K562 (cell line): ENCODE measurements around the gene RASGRP1. TPM values are rescaled to one million over a fixed set of nuclear protein-coding genes. Genes with fewer than 3 reads are reported as not detected.

ENCODE experiments used
- ATAC-seq: fragments of 200-7000 bp; cut with Tn5 transposase; 3 replicates; pipeline ENCODE4 v1.9.1; 2020; ENCODE audit warnings: moderate library complexity
- BruUV-seq: library from RNA; stranded (reverse); fragments of 400-500 nt; replicated peaks from 2 replicates; lab custom pipeline; 2021; lab: Mats Ljungman, UMichigan
- CTCF ChIA-PET: fragments of 300-600 bp; formaldehyde crosslinking; extraction: SDS; loops from one replicate; lab custom pipeline; 2021; ENCODE audit warnings: low intra/inter-chr PET ratio; lab: Yijun Ruan, JAX
- POLR2A ChIA-PET: fragments of 300-600, 350-650 bp; sonication (Branson Sonifier 250); formaldehyde crosslinking; extraction: SDS; loops from one replicate; lab custom pipeline; 2021; ENCODE audit warnings: antibody characterized with exemption, inconsistent platforms; lab: Yijun Ruan, JAX
- DNase-seq, 4 experiments: peaks; one replicate each; pipeline versions ENCODE4 v3.0.0 to v3.0.0-alpha.2; 2011 to 2018; ENCODE audit warnings: low spot score in 3 of 4, mixed read lengths in 3 of 4; ENCODE audit errors: extremely low read depth in 1 of 4
- FAIRE-seq: peaks from 2 replicates; lab custom pipeline; 2011; peaks lifted over from hg19 to GRCh38; lab: Jason Lieb, UNC
- H2AFZ ChIP-seq: 2 replicates; pipeline ENCODE4 v1.6.0; 2011; ENCODE audit warnings: low read depth, low read length, control low read depth, inconsistent platforms
- H3K27ac ChIP-seq: fragments of 200-600 bp; 3 replicates; pipeline ENCODE4 v1.8.0; 2011; ENCODE audit warnings: low read depth, mild to moderate bottlenecking, control low read depth, inconsistent platforms, low read length, moderate library complexity, mixed read lengths; ENCODE audit errors: extremely low read depth
- H3K27me3 ChIP-seq, 2 experiments: fragments of 300-600 bp in 1 of 2; 2 replicates in 1 of 2; 3 replicates in 1 of 2; pipeline versions ENCODE4 v1.6.0 to v1.8.0; 2011; ENCODE audit warnings: inconsistent platforms in 2 of 2, low read length in 2 of 2, mild to moderate bottlenecking in 1 of 2, mixed read lengths in 1 of 2, moderate library complexity in 1 of 2; ENCODE audit not compliant: control insufficient read depth in 2 of 2, insufficient read depth in 2 of 2
- H3K36me3 ChIP-seq: fragments of 300-600 bp; 3 replicates; pipeline ENCODE4 v1.8.0; 2011; ENCODE audit warnings: mild to moderate bottlenecking, low read length, inconsistent platforms; ENCODE audit not compliant: control insufficient read depth, insufficient read depth
- H3K4me1 ChIP-seq, 2 experiments: fragments of 200-600 bp in 1 of 2; replicated peaks in 1 of 2; 2 replicates in 1 of 2; 3 replicates in 1 of 2; pipeline versions ENCODE4 v1.5.1 to v1.8.0; 2011; ENCODE audit warnings: inconsistent platforms in 2 of 2, low read length in 2 of 2, mild to moderate bottlenecking in 1 of 2, mixed read lengths in 1 of 2, moderate library complexity in 1 of 2; ENCODE audit not compliant: control insufficient read depth in 2 of 2, insufficient read depth in 2 of 2
- H3K4me2 ChIP-seq: 2 replicates; pipeline ENCODE4 v1.6.1; 2011; ENCODE audit warnings: low read length, control low read depth, inconsistent platforms, mixed read lengths; ENCODE audit not compliant: insufficient read depth
- H3K4me3 ChIP-seq: fragments of 200-600 bp; sonication (generic), shearing (Covaris generic); 2 replicates; pipeline ENCODE4 v1.5.1; 2016; ENCODE audit warnings: control low read depth, inconsistent platforms
- H3K79me2 ChIP-seq: fragments of 200-600 bp; 3 replicates; pipeline ENCODE4 v1.8.0; 2011; ENCODE audit warnings: low read length, inconsistent platforms; ENCODE audit not compliant: control insufficient read depth, insufficient read depth
- H3K9ac ChIP-seq, 2 experiments: 2 replicates each; pipeline versions ENCODE4 v1.6.0 to v1.6.1; 2011; ENCODE audit warnings: low read depth in 2 of 2, low read length in 2 of 2, control low read depth in 1 of 2, inconsistent platforms in 1 of 2, mild to moderate bottlenecking in 1 of 2, mixed read lengths in 1 of 2; ENCODE audit not compliant: insufficient read depth in 1 of 2
- H3K9me1 ChIP-seq: one replicate; pipeline ENCODE4 v1.6.0; 2011; ENCODE audit warnings: inconsistent platforms, mild to moderate bottlenecking, low read length, moderate library complexity; ENCODE audit not compliant: control insufficient read depth, insufficient read depth
- H3K9me3 ChIP-seq: replicated peaks from 2 replicates; pipeline ENCODE4 v1.5.1; 2011; ENCODE audit warnings: low read depth, low read length, inconsistent platforms; ENCODE audit not compliant: control insufficient read depth, insufficient read depth
- H4K20me1 ChIP-seq: replicated peaks from 2 replicates; pipeline ENCODE4 v1.6.1; 2011; ENCODE audit warnings: low read length, inconsistent platforms, mixed read lengths; ENCODE audit not compliant: control insufficient read depth, insufficient read depth
- EZH2 ChIP-seq: IDR thresholded peaks from 2 replicates; pipeline ENCODE4 v1.6.1; 2012; ENCODE audit warnings: low read depth, mild to moderate bottlenecking, inconsistent platforms, low read length, borderline replicate concordance
- GABPA ChIP-seq: fragments of 200-800 bp; sonication (Bioruptor generic); conservative IDR thresholded peaks from 2 replicates; pipeline ENCODE4 v1.6.1; 2016; ENCODE audit warnings: low read depth, missing genetic modification characterization, missing compliant biosample characterization
- GTF2F1 ChIP-seq: IDR thresholded peaks from 2 replicates; pipeline ENCODE4 v1.6.1; 2011; ENCODE audit warnings: low read depth, low read length, improper control_type of control experiment
- HDAC3 ChIP-seq: fragments of 450-650 bp; IDR thresholded peaks from 2 replicates; pipeline ENCODE4 v1.6.1; 2018; ENCODE audit warnings: borderline replicate concordance, mild to moderate bottlenecking, moderate library complexity; ENCODE audit not compliant: partially characterized antibody
- HIVEP1 ChIP-seq: fragments of 250-450 bp; sonication (Bioruptor Pico); IDR thresholded peaks from 2 replicates; pipeline ENCODE4 v1.4.0; 2020; ENCODE audit warnings: mild to moderate bottlenecking
- MAFF ChIP-seq: IDR thresholded peaks from 2 replicates; pipeline ENCODE4 v1.6.1; 2012; ENCODE audit warnings: low read length, improper control_type of control experiment
- MEF2D ChIP-seq: conservative IDR thresholded peaks from 2 replicates; pipeline ENCODE4 v1.6.1; 2016; ENCODE audit warnings: low read depth, missing genetic modification characterization, missing compliant biosample characterization
- NR1H2 ChIP-seq: sonication (generic); formaldehyde crosslinking; IDR thresholded peaks from 2 replicates; pipeline ENCODE4 v1.4.0; 2020; ENCODE audit warnings: mild to moderate bottlenecking, missing genetic modification reagents
- PHB ChIP-seq: fragments of 250-450 bp; sonication (Bioruptor Pico); IDR thresholded peaks from 2 replicates; pipeline ENCODE4 v1.5.0; 2021
- TSC22D4 ChIP-seq: fragments of 450-650 bp; IDR thresholded peaks from 2 replicates; pipeline ENCODE4 v1.6.1; 2016; ENCODE audit warnings: missing genetic modification characterization, missing biosample characterization, control low read depth
- ZFPM2 ChIP-seq: fragments of 250-450 bp; sonication (Bioruptor Pico); IDR thresholded peaks from 2 replicates; pipeline ENCODE4 v1.5.1; 2022; ENCODE audit warnings: mild to moderate bottlenecking
- ZNF253 ChIP-seq: fragments of 250-450 bp; sonication (Bioruptor Pico); conservative IDR thresholded peaks from 2 replicates; pipeline ENCODE4 v1.6.1; 2021; ENCODE audit warnings: mild to moderate bottlenecking
- ZNF644 ChIP-seq: fragments of 200-800 bp; sonication (Bioruptor generic); IDR thresholded peaks from 2 replicates; pipeline ENCODE4 v1.6.1; 2016; ENCODE audit warnings: low read depth, missing genetic modification characterization, missing compliant biosample characterization
- WGBS: fragments of 100-300 bp; shearing (Covaris generic); methylation state at CpG from one replicate; pipeline ENCODE4 v1.1.6; 2016; ENCODE audit warnings: low coverage, mixed read lengths; ENCODE audit not compliant: insufficient coverage; ENCODE audit errors: missing lambda C conversion rate; 5-methylcytosine and 5-hydroxymethylcytosine counted together
- in situ Hi-C: fragments of 300-500 bp; cut with MboI; formaldehyde crosslinking; loops from 4 replicates; pipeline ENCODE4 v1.15.0; 2018; ENCODE audit warnings: inconsistent platforms, mixed read lengths
- intact Hi-C: fragments of 100-400 bp; cut with micrococcal nuclease; formaldehyde crosslinking; loops from 2 replicates; pipeline ENCODE4 v1.14.2; 2022
- polyA plus RNA-seq, 8 experiments: library from polyadenylated mRNA; depleted of rRNA in 4 of 8; stranded (reverse) in 5 of 8; unstranded in 3 of 8; fragments of >200 nt; fragmentation: Nextera tagmentation in 2 of 8; fragmentation: Illumina TruSeq in 1 of 8; extraction: Ambion mirVana in 2 of 8; extraction: Trizol in 1 of 8; gene quantifications; 2 replicates each; pipeline versions ENCODE4 v1.2.1 to v1.2.3, GENCODE V29; 2011 to 2014; ENCODE audit warnings: inconsistent platforms in 1 of 8, missing spikeins in 1 of 8
- total RNA-seq, 7 experiments: library from RNA; depleted of rRNA in 6 of 7; stranded (reverse); fragments of >200 nt in 6 of 7; fragmentation: Illumina TruSeq in 2 of 7; extraction: Trizol in 2 of 7; gene quantifications; 2 replicates each; pipeline versions ENCODE4 v1.2.1 to v1.2.3, GENCODE V29; 2011 to 2021; ENCODE audit warnings: low replicate concordance in 1 of 7
- TF ChIP-seq, protein P1 (sequence below): fragments of 450-650 bp; IDR thresholded peaks from 2 replicates; pipeline ENCODE4 v1.7.0; 2016; ENCODE audit warnings: borderline replicate concordance
- TF ChIP-seq, protein P2 (sequence below), 2 experiments: fragments of 450-650 bp in 1 of 2; sonication (generic) in 1 of 2; formaldehyde crosslinking; conservative IDR thresholded peaks; 2 replicates each; pipeline versions ENCODE4 v1.4.0 to v1.8.1; 2020 to 2022; ENCODE audit warnings: mild to moderate bottlenecking in 1 of 2, missing genetic modification reagents in 1 of 2
- TF ChIP-seq, protein P3 (sequence below): fragments of 250-450 bp; sonication (Bioruptor Pico); IDR thresholded peaks from 2 replicates; pipeline ENCODE4 v1.8.0; 2021; ENCODE audit warnings: moderate library complexity, mild to moderate bottlenecking, inconsistent platforms
- TF ChIP-seq, protein P4 (sequence below): IDR thresholded peaks from 2 replicates; pipeline ENCODE4 v1.6.1; 2011; ENCODE audit warnings: borderline replicate concordance, low read depth, mild to moderate bottlenecking, moderate library complexity, low read length; ENCODE audit not compliant: insufficient read depth, poor library complexity, severe bottlenecking

Gene RASGRP1
- total and polyA plus RNA-seq, 9 of the 15 experiments (the other 6 are each of a cell fraction or from before 2014, with no cell fraction given), result 0.14 to 0.72 (median 0.31) TPM

DNA sequence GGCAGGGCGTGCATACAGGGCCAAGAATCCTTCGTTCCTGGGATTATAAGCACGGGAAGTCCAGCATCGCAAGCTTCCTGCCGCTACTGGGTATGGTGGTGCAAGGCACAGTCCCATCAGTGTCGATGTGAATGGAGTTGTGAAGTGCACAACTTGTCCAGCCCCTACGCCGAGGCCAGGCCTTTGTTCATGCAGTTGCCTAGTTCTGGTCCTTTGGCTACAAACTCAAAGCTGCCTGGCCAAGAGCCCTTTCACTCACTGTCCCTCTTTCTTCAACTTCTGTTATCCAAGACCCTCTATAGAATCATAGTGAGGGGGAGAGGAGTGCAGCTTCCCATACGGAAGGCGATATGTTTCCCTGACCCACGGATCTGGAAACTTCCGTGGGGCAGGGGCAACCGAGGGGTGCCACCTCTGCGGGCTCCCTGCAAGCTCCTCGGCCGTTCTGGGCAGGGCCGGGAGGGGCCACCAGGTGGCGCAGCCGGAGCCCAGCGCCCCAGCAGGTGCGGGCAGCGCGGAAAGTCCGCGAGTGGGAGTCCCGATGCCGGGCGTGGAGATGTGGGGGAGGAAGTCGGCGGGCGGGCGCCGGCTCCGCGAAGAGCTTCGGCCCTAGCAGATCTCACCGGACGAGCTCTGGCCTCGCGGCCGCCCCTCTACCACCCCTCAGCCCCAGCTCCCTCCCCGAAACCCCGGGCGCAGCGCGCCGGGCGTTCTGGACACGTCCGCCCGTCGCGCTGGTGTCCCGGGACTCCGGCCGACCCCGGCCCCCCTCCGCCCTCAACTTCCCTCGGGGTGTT is 693 bp downstream of the RASGRP1 start:
- no peak overlapping the region for H3K27ac ChIP-seq
- FAIRE-seq (no peak), DNase-seq (peak; percentile 72 to 81 (median 77)), ATAC-seq (peak; percentile 94)
- H2AFZ ChIP-seq, result peak overlapping the region; percentile 73
- H3K79me2 ChIP-seq, result no peaks in the 10 kb centered on the region
- ChIA-PET CTCF (interaction anchor here (0.7 to 1.9 kb wide), 4 partner anchors 34 to 91 kb away, joined by 3 to 23 read pairs (median 3); no protein-coding TSS in a partner anchor), POLR2A (interaction anchor here (0.5 to 1.1 kb wide), 10 partner anchors 11 to 124 kb away, joined by 3 to 5 read pairs (median 3); partner anchors contain the start of gene FAM98B)
- 10% methylated on average over 37 of the region's 59 CpGs for WGBS
- in situ Hi-C loops, result loop anchor here (10.0 kb wide), 1 partner anchor 131 kb away; no protein-coding TSS in a partner anchor
- BruUV-seq, result no TSS peak
- intact Hi-C loops, result loop anchor here (1.0 to 10.0 kb wide), 5 partner anchors 39 to 124 kb away; no protein-coding TSS in a partner anchor
- H3K36me3 ChIP-seq, result no peaks in the 10 kb centered on the region
- H3K4me3 ChIP-seq, result peak overlapping the region; percentile 51
- peaks cover 4 to 17% of the 10 kb centered on the region in 2 experiments; a peak in 3 of 5 replicates for H3K27me3 ChIP-seq
- peak overlapping the region; percentile 46 for H3K4me2 ChIP-seq
- peaks cover 0 to 16% of the 10 kb centered on the region in 2 experiments; a peak in 3 of 5 replicates for H3K4me1 ChIP-seq
- no peaks in the 10 kb centered on the region for H4K20me1 ChIP-seq
- no peaks in the 10 kb centered on the region for H3K9me1 ChIP-seq
- H3K9me3 ChIP-seq, result no peaks in the 10 kb centered on the region
- peak overlapping the region; percentile 36 to 90; a peak in 3 of 4 replicates for H3K9ac ChIP-seq
- TF ChIP-seq ZFPM2 (CRISPR knock-in tag), result no peak
- TF ChIP-seq PHB, result no peak
- TF ChIP-seq MAFF, result no peak
- TF ChIP-seq MEF2D (tag), result no peak
- TF ChIP-seq, protein P1, sequence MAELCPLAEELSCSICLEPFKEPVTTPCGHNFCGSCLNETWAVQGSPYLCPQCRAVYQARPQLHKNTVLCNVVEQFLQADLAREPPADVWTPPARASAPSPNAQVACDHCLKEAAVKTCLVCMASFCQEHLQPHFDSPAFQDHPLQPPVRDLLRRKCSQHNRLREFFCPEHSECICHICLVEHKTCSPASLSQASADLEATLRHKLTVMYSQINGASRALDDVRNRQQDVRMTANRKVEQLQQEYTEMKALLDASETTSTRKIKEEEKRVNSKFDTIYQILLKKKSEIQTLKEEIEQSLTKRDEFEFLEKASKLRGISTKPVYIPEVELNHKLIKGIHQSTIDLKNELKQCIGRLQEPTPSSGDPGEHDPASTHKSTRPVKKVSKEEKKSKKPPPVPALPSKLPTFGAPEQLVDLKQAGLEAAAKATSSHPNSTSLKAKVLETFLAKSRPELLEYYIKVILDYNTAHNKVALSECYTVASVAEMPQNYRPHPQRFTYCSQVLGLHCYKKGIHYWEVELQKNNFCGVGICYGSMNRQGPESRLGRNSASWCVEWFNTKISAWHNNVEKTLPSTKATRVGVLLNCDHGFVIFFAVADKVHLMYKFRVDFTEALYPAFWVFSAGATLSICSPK, result no peak
- no peak for TF ChIP-seq ZNF644 (tag)
- TF ChIP-seq, protein P2, sequence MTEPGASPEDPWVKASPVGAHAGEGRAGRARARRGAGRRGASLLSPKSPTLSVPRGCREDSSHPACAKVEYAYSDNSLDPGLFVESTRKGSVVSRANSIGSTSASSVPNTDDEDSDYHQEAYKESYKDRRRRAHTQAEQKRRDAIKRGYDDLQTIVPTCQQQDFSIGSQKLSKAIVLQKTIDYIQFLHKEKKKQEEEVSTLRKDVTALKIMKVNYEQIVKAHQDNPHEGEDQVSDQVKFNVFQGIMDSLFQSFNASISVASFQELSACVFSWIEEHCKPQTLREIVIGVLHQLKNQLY (CRISPR knock-in tag; conservative IDR thresholded peaks at IDR 0.05), result no peak
- no peak for TF ChIP-seq HDAC3
- TF ChIP-seq HIVEP1, result no peak
- no peak for TF ChIP-seq GTF2F1
- no peak for TF ChIP-seq ZNF253 (CRISPR knock-in tag)
- no peak for TF ChIP-seq NR1H2 (CRISPR knock-in tag)
- TF ChIP-seq, protein P3, sequence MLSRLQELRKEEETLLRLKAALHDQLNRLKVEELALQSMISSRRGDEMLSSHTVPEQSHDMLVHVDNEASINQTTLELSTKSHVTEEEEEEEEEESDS (CRISPR knock-in tag), result no peak
- no peak for TF ChIP-seq GABPA
- TF ChIP-seq, protein P4, sequence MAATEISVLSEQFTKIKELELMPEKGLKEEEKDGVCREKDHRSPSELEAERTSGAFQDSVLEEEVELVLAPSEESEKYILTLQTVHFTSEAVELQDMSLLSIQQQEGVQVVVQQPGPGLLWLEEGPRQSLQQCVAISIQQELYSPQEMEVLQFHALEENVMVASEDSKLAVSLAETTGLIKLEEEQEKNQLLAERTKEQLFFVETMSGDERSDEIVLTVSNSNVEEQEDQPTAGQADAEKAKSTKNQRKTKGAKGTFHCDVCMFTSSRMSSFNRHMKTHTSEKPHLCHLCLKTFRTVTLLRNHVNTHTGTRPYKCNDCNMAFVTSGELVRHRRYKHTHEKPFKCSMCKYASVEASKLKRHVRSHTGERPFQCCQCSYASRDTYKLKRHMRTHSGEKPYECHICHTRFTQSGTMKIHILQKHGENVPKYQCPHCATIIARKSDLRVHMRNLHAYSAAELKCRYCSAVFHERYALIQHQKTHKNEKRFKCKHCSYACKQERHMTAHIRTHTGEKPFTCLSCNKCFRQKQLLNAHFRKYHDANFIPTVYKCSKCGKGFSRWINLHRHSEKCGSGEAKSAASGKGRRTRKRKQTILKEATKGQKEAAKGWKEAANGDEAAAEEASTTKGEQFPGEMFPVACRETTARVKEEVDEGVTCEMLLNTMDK, result peak; percentile 64
- TF ChIP-seq TSC22D4 (tag), result no peak
- TF ChIP-seq EZH2, result no peak
